Stimulated activated CD8-positive, alpha-beta memory T cell treated with anti-CD3 and anti-CD28 coated beads, Interleukin-15, amount 100 ng/mL, for 1 hour (primary cell): ENCODE measurements around the gene ARSJ.
"Not testable (repeated sequence)": the region's sequence is repeated elsewhere in the genome, so short reads cannot be mapped to it uniquely, and the experiment has no call there.

Experiments
- DNase-seq: peaks from one replicate; pipeline ENCODE4 v3.0.0-alpha.2; 2020; ENCODE audit warnings: low read depth

Gene ARSJ

DNA sequence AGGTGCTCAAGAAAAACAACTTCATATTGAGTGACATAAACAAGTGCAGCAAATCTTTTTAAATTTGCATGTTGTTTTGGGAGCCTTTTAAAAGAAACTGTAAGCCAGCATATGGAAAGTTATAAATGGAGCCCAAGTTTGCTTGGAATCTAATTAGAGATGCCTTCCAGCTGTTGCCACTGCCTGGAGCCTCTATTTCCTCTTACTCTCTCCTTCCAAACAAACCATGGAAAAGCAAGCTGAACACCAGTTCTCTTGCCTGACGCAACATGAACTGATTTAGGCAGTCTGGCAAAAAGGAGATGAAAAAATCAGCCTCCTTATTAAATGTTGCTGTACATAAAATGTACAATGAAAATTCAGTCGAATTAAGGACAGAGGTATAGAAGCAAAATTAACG lies 21.5 kb downstream of the ARSJ start:
- no peak for DNase-seq

DNA sequence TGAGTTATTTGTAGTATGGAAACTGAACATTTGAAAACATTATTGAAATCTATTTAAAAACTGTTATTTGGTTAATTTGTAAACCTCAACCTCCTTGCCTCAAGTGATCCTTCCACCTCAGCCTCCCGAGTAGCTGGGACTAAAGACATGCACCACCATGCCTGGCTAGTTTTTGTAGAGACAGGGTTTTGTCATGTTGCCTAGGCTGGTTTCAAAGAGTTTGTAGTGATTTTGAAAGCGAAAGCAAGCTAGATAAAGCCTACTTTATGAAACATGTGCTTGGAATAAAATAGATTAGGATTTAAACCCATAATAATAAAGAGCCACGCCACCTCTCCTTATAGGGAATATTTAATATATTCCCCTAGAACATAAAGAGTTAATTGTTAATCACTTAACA lies 23.5 kb downstream of the ARSJ start:
- DNase-seq = no peak

DNA sequence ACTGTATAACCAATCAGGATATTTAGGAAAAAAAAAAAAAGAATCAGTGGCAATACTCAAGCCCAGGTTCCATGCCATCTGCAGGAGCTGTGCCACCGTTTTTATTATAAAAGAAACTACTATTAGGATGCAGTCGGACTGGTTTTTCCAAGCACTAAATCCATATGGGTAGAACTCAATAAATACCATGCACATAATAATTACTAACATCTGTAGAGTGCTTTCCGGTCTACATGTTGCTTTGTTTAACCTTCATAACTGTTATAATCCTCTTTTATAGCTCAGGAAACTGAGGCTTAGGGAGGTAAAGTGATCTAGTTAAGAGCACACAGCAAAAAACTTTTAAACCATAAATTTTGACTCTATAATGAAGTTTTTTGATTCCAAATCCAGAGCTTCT lies 24.0 kb downstream of the ARSJ start:
- no peak for DNase-seq

DNA sequence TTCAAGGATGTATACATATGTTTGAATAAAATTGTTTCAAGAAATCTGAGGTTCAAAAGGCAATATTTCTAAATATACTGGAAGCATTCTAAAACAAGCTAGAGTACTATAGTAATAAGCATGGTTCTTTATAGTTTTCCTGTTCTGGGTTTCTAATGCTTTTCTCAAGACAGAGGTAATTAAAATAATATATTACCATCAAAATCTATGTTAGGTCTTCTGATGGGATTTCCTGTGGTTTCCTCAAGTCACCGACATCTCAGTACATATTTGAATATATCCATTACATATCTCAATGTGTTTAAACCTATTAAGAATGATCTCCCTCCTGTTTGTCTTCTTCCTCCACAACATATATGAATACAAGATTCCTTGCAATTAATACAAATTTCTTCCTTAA lies 25.6 kb downstream of the ARSJ start:
- DNase-seq = no peak

DNA sequence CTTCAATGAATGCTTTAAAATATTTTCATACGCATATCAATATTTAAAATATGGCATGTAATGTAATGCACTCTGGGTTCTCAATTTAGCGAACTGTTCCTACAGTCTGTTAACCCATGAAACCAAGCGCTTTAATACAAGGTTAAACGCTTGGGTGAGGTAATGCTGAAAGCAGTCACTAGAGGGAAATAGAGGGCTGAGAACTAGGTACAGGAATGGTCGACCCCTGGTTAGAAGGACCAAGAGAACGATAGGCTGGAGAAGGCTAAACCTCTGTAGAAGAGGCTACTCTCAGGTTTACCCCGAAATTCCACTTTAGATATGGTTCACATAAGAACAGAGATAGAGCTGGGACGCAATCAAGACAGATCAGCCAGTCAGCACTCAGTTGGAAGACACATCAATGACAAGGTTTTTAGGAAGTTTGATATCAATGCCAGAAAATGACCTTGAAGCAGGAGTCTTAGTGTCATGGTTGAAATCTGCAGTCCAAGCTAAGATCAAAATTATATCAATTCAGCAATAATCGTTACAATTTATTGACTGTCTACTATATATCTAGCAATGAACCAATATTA lies 26.9 kb downstream of the ARSJ start:
- DNase-seq = no peak

DNA sequence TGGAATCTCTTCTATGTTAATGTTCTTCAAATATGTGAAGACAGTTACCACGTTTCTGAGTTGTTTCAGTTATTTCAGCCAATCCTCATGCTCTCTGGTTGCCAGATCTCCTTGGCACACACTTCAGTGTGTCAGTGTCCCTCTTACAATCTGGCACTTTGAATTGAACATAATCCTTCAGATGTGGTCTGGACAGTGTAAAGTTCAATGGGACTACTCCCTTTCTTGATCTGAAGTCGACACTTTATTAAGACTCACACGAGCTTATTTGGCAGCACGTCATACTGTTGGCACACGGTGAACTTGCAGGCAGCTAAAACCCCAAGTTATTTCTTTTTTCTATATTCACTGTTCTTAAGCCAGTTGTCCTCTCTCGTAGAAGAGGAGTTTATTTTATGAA lies 28.2 kb downstream of the ARSJ start:
- DNase-seq = no peak

DNA sequence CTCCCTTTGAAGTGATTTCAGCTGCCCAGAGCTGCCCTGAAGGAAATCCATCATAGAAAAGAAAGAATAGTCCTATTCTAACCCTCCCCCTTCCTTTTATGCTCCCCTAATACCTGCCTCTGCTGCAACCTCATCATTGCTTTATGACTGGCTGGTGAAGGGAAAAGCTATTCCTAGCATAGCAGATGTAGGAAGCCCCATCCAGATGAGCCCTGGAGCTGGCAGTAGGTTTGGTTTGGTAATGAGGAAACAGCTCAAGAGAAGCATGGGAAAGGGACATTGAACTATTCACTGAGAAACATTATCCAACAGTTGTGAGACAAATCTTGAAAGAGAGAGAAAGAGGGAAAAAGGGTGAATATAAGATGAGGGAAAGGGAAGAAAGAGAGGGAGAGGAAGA lies 29.2 kb downstream of the ARSJ start:
- no peak for DNase-seq

DNA sequence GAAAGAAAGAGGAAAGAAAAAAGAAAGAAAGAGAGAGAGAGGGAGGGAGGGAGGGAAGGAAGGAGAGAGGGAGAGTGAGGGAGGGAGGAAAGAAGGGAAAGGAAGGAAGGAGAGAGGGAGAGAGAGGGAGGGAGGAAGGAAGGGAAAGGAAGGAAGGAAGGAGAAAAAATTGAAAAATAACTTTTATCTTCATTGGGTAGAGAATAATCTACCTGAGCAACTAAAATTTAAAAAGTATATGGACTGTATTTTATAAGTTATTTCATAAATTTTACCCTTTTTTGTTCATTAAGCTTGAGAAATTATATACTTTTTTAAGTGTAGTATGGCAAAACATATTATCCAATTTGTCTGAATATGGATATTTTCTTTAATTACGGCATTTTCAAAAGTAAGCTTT lies 32.0 kb downstream of the ARSJ start:
- DNase-seq = no peak

DNA sequence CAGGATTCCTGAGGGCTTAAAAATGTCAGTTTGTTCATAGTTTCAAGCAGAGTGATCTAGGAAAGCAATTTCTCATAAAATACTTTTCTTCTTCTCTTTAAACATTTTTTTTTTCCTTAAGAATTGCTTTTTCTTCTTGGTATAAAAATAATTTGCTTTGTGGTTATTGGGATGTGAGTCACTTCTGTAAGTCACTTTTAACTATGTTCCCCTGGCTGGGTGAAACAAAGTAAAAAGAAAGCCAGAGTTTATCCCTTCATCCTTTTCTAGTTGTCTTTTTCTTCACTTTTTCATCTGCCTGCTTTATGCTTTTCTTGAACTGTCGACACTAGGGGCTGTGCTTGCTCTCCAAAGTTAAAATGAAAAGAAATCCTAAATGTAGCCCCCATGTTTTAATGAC lies 33.5 kb downstream of the ARSJ start:
- DNase-seq = no peak

DNA sequence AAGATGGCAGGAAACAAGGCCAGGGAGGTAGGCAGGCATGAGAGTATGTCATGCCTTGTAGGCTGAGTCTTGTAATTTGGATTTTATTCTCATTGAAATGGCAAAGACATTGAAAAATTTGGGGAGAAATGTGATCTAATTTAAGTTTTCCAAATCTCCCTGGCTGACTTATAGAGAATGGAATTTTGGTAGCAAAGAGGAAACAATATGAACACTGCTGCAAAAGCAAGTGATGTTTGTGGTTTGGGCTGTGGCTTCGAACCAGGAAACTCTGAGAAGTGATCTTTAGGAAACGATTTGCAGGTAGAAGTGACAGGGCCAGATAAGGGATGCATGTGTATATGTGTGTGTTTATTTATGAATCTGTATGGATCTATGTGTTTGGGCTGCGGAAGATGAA lies 35.6 kb downstream of the ARSJ start:
- DNase-seq = no peak

DNA sequence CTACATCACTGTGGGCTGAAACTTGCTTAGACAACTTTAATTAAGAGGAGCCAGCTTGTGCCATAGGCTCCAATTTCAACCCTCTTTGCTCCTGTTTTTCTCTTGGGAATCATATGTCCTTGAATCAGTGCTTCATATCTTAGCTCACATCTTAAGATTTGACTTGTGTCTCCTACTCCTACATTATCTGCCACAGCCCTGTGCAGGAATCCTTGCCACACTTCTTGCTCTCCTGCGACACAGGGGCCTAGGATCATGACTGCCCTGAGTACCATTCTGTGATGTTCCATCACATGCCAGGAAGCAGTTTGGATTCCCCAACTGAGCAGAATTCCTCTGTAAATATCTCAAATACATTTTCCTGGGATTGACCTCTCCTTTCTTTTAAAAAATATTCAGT lies 36.4 kb downstream of the ARSJ start:
- no peak for DNase-seq

DNA sequence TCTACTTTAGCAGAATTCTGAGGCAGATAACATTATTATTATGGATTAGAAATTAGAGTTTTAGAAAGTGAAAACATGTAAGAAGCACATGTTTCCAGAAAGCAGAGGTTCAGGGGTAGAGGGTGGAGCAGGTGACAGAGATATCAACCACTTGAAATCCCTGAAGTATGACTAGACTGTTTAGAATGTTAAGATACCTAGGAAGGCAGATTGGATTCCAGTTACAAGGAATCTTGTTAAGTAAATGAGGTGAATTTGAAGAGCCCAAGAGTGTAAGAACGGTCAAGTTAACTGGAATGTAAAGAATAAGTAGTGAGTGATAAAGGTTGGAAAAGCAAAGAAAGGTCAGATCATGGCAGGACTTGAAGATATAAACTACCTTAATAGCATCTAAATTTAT lies 37.6 kb downstream of the ARSJ start:
- DNase-seq = no peak

DNA sequence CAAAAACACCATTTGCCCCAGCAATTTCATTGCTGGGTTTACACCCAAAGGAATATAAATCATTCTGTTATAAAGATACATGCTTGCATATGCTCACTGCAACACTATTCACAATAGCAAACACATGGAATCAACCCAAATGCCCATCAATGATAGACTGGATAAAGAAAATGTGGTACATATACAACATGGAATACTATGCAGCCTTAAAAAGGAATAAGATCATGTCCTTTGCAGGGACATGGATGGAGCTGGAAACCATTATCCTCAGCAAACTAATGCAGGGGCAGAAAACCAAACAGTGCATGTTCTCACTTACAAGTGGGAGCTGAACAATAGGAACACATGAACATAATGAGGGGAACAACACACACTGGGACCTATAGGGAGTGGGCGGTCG lies 39.3 kb downstream of the ARSJ start:
- not testable (repeated sequence) for DNase-seq

DNA sequence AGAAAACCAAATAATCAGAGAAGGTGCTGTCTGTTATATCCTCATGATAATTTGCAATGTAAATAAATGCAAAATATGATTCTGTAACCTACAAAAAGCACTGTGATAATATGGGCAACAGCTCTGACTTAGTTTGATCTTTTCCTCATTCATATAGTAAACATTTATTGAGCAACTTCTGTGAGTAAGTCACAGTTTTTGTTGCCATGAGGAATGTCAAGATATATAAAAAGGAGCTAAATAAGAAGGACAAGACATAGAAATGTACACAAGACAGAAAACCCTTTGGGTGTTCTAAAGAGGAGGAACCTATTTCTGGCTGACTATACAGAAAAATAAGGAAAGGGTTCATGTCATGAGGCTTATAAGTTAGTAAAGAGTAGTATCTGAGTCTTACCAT lies 44.3 kb downstream of the ARSJ start:
- DNase-seq = no peak

DNA sequence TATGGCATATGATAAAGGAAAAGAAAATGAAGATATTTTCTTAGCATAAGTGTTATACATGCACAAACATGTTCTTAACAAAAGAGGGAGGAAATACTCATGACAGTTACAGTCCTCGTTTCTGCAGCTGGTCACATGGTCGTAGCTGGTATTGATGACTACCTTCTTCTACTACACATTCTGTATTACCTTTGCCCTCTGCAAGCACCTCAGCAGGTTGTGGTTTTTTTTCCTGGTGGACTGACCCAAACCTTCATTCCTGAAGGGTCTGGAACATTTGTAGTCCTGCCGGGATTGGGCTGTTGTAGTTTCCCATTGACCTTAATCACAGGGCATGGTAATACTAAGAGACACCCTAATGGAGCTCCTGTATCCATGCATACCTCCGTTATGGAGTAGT lies 54.7 kb downstream of the ARSJ start:
- not testable (repeated sequence) for DNase-seq

DNA sequence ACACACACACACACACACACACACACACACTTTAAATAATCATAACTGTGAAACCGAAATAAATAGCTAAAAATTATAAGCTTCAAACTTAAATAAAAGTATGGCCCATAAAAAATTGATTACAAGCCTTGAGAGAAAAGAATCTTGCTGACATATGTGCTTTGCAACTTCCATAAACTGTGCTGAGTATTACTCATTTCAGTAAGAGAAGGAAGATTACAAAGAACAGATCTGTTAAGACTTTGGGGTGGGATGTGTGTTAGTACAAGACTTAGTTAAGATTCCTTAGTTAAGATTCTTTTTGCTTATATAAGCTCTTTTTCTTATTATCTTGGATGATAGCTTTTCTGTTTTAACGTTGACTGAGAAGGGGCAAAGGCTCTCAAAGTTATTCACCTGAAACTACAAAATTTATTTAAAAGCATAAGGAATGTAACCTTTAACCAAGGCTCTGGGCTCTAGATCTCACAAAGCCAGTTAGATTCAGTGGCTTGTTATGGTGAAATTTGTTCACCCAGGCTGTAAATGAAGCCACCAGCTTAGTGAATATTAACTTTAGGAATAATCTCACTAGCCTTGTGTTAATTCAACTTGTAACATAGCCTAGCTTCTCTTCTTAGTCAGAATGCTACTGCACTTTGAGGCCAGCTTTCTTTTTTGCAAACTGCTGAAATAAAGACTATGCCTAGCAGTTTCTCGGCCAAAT lies 58.2 kb downstream of the ARSJ start:
- no peak for DNase-seq

DNA sequence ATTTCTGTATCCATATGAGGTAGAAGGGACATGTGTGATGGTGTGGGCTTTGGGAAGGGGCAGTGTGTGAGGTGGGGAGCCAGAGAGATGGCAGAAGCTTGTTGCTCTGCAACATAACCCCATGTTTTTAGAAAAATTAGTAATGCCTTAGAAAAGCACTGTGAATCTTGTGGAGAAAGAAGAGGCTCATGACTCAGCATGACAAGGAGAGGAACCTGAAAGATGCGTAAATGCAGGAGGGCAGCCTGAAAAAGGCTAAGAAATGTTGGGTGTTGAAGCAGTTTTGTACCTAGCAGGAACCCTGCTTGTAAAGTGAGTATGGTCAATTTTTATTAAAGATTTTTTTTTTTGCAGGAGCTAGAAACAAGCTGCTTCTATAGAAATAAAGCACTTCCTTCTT lies 59.8 kb downstream of the ARSJ start:
- DNase-seq = no peak

DNA sequence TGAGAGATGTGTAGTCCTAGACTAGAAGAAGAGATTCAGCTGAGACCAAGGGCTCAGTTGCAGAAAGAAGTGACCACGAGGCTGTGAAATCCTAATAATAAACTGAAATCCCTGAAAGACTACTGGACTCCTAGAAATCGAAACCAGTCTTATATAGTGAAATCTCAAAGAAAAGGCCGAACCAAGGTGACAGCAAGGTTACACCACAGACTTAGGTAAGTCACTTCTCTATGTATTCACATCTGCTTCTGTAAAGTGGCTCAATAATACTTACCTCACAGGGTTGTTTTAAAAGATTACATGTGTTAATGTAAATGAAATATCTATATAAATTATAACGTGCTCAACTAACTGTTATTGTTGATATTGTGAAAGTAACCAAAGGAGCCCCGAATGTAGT lies 60.3 kb downstream of the ARSJ start:
- DNase-seq = no peak

DNA sequence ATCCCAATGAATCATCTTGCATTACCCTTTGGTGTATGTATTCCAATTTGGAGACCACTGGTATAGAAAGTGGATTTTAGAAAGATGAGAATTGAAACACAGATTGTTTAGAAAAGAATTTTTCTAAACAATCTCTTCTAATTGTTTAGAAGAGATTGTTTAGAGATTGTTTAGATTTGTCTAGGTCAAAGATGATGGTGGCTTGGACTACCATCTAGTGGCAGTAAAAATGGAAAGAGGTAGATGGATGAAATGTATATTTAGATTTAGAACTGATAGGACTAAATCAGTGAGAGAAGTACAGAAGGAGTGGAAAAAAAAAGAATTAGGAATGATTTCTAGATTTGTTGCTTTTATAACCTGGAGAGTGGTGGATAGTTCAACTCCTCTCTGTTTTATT lies 70.6 kb downstream of the ARSJ start:
- DNase-seq = no peak

DNA sequence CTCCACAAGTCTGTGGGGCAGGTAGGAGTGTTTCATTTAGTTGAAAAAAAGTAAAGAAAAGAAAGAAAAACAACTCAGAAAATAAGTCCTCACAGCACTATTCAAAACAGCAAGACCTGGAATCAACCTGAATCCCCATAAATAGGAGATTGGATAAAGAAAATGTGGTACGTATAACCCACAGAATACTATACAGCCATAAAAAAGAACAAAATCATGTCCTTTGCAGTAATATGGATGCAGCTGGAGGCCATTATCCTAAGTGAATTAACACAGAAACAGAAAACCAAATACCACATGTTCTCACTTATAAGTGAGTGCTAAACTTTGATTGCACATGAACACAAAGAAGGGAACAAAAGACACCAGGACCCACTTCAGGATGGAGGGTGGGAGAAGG lies 71.9 kb downstream of the ARSJ start:
- DNase-seq = no peak

DNA sequence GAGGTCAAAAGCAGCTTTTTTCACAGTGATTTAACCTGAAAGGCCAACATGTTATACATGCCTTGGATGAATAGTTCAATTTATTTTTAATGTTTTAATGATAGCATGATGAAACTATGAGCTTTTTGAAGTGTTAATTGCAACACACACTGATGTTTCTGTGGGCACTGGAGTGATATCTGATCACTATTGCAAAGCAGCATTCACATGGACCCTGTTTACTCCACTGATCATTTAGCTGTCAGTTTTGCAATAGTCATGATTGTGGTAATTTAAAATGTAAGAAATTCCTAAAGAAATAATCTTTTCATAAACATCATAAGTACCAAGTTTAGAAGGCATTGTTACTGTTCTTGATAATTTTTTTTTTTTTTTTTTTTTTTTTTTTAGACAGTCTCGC lies 74.1 kb downstream of the ARSJ start:
- no peak for DNase-seq

DNA sequence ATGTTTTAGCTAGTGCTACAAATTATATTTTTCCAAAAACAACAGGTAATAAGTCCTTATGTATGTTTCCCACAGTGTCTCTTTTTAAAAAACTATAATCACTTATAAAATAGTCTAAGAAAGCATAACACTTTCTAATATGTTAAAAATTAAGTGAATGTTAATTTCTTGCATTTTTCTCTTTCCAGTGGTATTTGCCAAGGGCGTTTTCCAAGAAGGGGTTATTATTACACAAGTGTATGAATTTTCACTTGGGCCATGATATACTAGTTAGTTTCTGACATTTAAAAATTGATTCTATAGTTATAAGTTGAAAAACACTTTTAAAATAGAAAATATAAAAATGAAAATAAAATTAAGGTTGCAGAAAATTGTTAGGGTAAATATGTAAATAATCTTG lies 74.6 kb downstream of the ARSJ start:
- DNase-seq = no peak

DNA sequence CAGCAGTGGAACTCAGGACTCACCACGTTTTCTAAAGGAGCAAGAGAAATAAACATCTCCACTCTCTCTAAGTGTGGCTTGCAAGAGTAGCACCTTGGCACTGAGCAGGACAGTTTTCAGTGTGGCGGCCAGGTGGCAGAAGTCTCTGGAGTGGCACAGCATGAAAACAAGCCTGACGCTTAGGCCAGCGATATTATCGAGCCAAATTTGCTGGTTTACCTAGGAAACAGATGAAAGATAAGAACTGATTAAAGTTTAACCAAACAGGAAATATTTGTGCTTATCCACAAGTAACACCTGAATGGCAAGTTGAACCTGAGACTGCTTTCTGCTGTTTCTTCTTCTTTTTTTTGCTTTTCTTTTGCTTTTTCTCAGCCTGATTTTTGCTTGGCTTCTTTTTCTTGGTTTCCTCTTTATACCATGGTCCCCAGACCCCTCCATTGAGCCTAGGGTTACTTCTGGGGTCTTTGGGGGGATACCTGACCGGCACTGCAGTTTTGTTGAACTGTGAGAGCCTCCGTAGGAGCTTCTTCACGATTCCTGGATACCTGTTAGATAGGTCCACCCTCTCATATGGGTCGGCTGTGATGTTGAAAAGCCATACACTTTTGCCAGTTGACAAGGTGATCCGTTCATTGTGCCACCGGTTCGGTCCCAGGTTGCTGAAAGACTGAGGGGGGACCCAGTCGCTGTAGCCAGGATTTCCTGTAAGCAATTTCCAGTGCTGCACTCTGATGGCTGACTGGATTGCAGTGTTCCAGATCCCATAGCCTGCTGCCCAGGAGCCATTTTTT lies 77.3 kb downstream of the ARSJ start:
- peak; percentile 42 for DNase-seq
